Vagina (tissue), 2 donors: ENCODE results near the gene LRRC4B. TPM values are rescaled to one million over a fixed set of nuclear protein-coding genes. Genes with fewer than 3 reads are reported as not detected.

Experiments
- DNase-seq, 2 donors: peaks; one replicate each; pipeline ENCODE4 v3.0.0-alpha.2; 2017; ENCODE audit errors: extremely low spot score in 2 of 2
- H3K27ac ChIP-seq: fragments of 200-600 bp; sonication (generic); one replicate; pipeline ENCODE4 v1.5.1; 2019
- H3K27me3 ChIP-seq: fragments of 200-600 bp; sonication (generic); one replicate; pipeline ENCODE4 v1.5.1; 2019
- H3K36me3 ChIP-seq, 2 donors: fragments of 200-600 bp; sonication (generic); one replicate each; pipeline ENCODE4 v1.5.1; 2017 to 2019
- H3K4me1 ChIP-seq: fragments of 200-600 bp; sonication (generic); one replicate; pipeline ENCODE4 v1.5.1; 2019
- H3K4me3 ChIP-seq, 2 donors: fragments of 200-600 bp; sonication (generic); 1 replicate in 1 of 2; 2 replicates in 1 of 2; pipeline ENCODE4 v1.5.1; 2016 to 2019
- H3K9me3 ChIP-seq: fragments of 200-600 bp; sonication (generic); one replicate; pipeline ENCODE4 v1.5.1; 2019
- CTCF ChIP-seq, 3 experiments: fragments of 450-650 bp in 2 of 3; fragments of 200-600 bp in 1 of 3; sonication (generic) in 1 of 3; IDR thresholded peaks; one replicate each; pipeline ENCODE4 v1.5.1; 2017 to 2019; ENCODE audit warnings: antibody characterized with exemption in 3 of 3, mild to moderate bottlenecking in 2 of 3, moderate library complexity in 2 of 3
- POLR2A ChIP-seq, 2 donors: fragments of 450-650 bp; IDR thresholded peaks; one replicate each; pipeline ENCODE4 v1.6.1; 2017; ENCODE audit warnings: antibody characterized with exemption in 2 of 2, mild to moderate bottlenecking in 2 of 2, moderate library complexity in 2 of 2
- POLR2AphosphoS5 ChIP-seq, 2 donors: sonication (generic); formaldehyde crosslinking; IDR thresholded peaks; one replicate each; pipeline ENCODE4 v1.9.0; 2017; ENCODE audit warnings: antibody characterized with exemption in 2 of 2, mild to moderate bottlenecking in 2 of 2, low read depth in 1 of 2; ENCODE audit not compliant: insufficient read depth in 1 of 2
- intact Hi-C: fragments of 100-400 bp; cut with DNase I; formaldehyde crosslinking; loops from one replicate; pipeline ENCODE4 v1.15.1; 2023
- total RNA-seq: library from RNA; depleted of rRNA; stranded (reverse); fragments of >200 nt; gene quantifications from one replicate; pipeline ENCODE4 v1.2.3, GENCODE V29; 2016

LRRC4B gene
- total RNA-seq, 1 donor from 2014 or later, result 17.9 TPM

GRCh38 chr19:50494186-50495019, 73.8 kb downstream of the LRRC4B start:
- Histone ChIP-seq H3K9me3 (no peaks in the 10 kb centered on the region), H3K27ac (no peak overlapping the region), H3K4me3 (no peak overlapping the region), H3K4me1 (no peaks in the 10 kb centered on the region), H3K36me3 (no peaks in the 10 kb centered on the region), H3K27me3 (no peaks in the 10 kb centered on the region)
- intact Hi-C loops, result no loop called here
- no peak for DNase-seq
- TF ChIP-seq CTCF (IDR thresholded peaks at IDR 0.05) (no peak), POLR2AphosphoS5 (IDR thresholded peaks at IDR 0.05; ENCODE audit: insufficient read depth in 1 of 2, low read depth in 1 of 2) (no peak)

- TF ChIP-seq POLR2A (IDR thresholded peaks at IDR 0.05) (no peak), CTCF (IDR thresholded peaks at IDR 0.05) (no peak), POLR2AphosphoS5 (IDR thresholded peaks at IDR 0.05; ENCODE audit: insufficient read depth in 1 of 2, low read depth in 1 of 2) (no peak)
- intact Hi-C loops, result no loop called here
- DNase-seq, result no peak
- H3K4me3 ChIP-seq, result no peak overlapping the region
- no peaks in the 10 kb centered on the region for H3K9me3 ChIP-seq
- no peaks in the 10 kb centered on the region for H3K36me3 ChIP-seq
- H3K4me1 ChIP-seq, result no peaks in the 10 kb centered on the region
- no peaks in the 10 kb centered on the region for H3K27me3 ChIP-seq
- H3K27ac ChIP-seq, result no peak overlapping the region
Measured at GRCh38 chr19:50493171-50493570, 75.1 kb downstream of the LRRC4B start.

DNA sequence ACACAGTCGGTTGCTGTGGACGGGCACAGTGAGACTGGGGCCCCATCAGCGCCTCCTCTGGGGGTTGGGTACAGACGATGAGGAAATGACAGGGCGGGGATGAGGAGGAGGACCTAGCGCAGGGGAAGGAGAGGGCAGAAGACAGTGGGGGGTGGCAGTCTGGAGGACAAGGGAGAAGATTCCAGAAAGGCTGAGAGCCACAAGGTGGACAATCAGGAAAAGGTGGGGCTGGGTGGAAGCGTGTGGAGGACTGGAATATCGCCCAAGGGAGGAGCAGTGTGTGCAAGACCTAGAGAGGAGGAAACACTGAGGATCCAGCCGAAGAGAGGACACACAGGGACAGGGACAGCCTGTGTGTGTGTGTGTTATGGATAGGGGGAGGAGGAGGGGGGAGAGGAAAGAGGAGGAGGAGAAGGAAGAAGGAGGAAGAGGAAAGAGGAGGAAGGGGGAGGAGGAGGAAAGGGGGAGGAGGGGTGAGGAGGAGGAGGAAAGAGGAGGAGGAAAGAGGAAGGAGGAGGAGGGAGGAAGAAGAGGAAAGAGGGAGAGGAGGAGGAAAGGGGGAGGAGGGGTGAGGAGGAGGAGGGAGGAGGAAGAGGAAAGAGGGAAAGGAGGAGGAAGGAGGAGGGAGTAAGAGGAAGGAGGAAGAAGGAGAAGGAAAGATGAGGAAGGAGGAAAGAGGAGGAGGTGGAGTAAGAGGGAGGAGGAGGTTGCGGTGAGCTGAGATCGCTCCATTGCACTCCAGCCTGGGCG, 75.8 kb downstream of the LRRC4B start:
- Histone ChIP-seq H3K36me3 (no peaks in the 10 kb centered on the region), H3K9me3 (no peaks in the 10 kb centered on the region), H3K27me3 (no peaks in the 10 kb centered on the region), H3K4me1 (no peaks in the 10 kb centered on the region), H3K4me3 (no peak overlapping the region), H3K27ac (no peak overlapping the region)
- DNase-seq, result no peak
- TF ChIP-seq POLR2A (IDR thresholded peaks at IDR 0.05), result no peak
- TF ChIP-seq CTCF (IDR thresholded peaks at IDR 0.05), result no peak
- no peak for TF ChIP-seq POLR2AphosphoS5 (IDR thresholded peaks at IDR 0.05; ENCODE audit: insufficient read depth in 1 of 2, low read depth in 1 of 2)
- intact Hi-C loops, result no loop called here

GRCh38 chr19:50490991-50491472, 77.2 kb downstream of the LRRC4B start:
- DNase-seq, result no peak
- no peak overlapping the region for H3K4me3 ChIP-seq
- TF ChIP-seq POLR2AphosphoS5 (IDR thresholded peaks at IDR 0.05; ENCODE audit: insufficient read depth in 1 of 2, low read depth in 1 of 2), result no peak
- TF ChIP-seq POLR2A (IDR thresholded peaks at IDR 0.05), result no peak
- no peak for TF ChIP-seq CTCF (IDR thresholded peaks at IDR 0.05)
- H3K27ac ChIP-seq, result no peak overlapping the region
- no peaks in the 10 kb centered on the region for H3K4me1 ChIP-seq
- intact Hi-C loops, result no loop called here
- H3K27me3 ChIP-seq, result no peaks in the 10 kb centered on the region
- H3K36me3 ChIP-seq, result no peaks in the 10 kb centered on the region
- no peaks in the 10 kb centered on the region for H3K9me3 ChIP-seq
